GM15510 (cell line): ENCODE measurements around the gene VPS33B.
A peak's percentile ranks its signal among the peaks of the same experiment; 100 is the strongest.

Source experiments
- POLR2A ChIP-seq: IDR thresholded peaks from 3 replicates; pipeline ENCODE4 v1.6.1; 2011; ENCODE audit warnings: borderline replicate concordance; ENCODE audit not compliant: insufficient read length; ENCODE audit errors: extremely low read depth

VPS33B gene

DNA sequence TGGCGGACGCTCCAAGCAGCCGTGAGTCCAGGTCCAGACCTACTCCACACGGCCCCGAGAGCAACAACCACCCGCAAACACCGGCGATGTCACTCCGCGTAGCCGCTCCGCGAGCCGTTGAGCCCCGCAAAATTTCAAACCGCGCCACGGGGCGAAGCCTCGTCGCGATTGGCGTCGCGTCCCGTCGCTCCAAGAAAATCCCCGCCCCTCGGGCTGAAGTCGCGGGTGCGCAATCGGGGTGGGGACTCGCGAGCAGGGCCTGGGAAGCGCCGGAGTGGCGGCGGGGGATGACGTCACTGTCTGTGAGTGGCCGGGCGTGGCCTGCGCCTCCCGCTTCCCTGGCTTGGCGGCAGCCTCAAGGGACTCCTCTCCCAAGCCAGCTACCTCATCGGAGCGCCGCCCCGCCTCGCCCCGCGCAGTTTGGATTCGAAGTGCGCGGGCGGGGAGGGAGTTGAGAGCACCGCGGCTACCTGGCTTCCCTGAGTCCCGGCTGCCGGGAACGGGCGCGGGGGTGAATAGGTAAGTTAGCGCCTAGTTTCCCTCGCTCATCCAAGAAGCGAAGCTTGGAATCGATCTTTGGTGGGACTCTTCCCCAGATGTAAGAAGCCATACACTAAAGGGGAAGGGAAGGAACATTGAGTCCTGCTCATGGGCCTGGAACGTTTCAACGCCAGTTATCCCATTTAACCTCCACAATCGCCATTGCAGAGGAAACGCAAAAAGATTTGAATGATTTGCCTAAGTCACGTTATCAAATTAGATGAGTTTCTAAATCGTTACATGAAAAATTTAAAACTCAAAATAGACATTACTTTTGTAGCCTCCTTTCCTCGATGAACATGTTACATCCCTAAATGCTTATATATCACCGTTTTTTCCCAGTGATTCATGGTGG lies 27.7 kb downstream of the VPS33B start, which contains the start of gene PRC1:
PRC1 (minus strand) TSS at position 119 of the 895 bp plus-strand sequence; CDS start at position 1, 118 bp downstream.
- peak; percentile 84 for TF ChIP-seq POLR2A

DNA sequence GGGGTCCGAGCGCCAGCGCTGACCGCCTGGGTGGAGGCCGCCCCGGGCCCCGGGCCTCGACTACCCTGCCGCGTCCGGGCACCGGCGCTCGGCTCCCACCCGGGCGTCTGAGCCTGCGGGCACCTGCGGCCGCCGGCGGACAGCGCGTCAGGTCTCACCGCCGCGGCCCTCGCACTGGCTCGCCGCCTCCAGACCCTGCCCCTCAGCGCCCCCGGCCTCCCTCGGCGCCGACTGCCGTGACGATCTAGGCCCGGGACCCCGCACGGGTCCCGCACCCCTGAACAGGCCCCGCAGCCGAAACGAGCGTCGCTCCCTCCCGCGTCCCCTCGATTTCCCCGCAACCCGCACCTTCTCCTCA lies 28.4 kb downstream of the VPS33B start:
- TF ChIP-seq POLR2A = no peak

DNA sequence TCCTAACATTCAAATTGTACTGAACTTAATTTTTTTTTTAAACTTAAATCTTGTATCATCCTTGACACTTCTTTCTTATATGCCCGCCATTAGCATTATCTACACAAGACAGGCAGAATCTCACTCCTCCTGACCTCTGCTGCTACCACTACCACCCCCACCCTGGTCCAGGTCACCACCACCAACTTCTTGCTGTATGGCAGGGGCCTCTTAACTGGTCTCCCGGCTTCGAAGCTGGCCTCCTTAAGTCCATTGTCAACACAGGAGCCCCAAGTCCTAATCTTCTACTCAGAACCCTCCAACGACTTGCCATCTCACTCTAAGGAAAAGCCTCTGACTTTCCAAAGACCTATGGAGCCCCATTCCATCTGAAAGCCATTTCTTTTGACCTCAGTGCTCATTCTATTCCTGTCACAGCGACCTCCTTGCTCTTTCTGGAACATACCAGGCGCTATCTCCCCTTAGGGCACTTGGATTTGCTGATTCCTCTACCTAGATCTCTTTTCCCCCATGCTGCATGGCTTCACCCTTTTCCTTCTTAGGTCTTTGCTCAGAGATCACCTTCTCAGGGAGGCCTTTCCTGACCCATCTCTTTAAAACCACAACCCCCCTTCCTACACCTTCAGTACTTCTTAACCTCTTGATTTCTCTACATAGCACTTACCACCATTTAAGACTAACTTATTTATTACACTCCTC lies 30.7 kb downstream of the VPS33B start:
- no peak for TF ChIP-seq POLR2A

DNA sequence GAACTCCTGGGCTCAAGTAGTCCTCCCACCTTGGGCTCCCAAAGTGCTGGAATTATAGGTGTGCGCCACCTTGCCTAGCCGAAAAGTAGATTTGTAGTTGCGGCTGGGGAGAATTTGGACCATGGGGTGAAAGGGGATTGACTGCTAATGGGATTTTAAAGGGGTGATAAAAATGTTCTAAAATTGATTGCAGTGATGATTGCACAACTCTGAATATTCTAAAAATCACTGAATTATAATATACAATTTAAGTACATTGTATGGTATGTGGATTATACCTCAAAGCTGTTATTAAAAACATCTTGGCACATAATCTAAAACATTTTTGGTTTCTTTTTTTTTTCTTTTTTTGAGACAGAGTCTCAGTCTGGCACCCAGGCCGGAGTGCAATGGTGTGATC lies 31.9 kb downstream of the VPS33B start:
- TF ChIP-seq POLR2A = no peak

DNA sequence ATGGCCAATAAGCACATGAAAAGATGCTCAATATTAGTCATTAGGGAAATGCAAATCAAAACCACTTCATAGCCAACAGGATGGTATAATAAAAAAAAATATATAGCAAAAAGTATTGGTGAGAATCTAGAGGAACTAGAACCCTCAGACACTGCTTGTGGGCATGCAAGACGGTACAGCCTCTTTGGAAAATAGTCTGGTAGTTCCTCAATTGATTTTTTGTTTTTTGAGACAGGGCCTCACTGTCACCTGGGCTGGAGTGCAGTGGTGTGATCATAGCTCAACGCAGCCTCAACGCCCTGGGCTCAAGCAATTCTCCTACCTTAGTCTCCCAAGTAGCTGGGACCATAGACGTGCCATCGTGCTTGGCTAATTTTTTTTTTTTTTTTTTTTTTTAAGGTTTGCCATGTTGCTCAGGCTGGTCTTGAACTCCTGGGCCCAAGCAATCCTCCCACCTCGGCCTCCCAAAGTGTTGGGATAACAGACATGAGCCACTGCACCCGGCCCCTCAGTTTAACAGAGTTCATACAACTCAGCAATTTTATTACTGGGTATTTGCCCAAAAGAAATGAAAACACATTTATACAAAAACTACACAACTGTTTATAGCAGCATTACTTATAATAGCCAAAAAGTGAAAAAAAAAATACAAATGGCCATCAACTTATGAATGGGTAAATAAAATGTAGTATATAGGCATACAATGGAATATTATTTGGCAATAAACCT lies 33.2 kb downstream of the VPS33B start:
- TF ChIP-seq POLR2A = no peak

DNA sequence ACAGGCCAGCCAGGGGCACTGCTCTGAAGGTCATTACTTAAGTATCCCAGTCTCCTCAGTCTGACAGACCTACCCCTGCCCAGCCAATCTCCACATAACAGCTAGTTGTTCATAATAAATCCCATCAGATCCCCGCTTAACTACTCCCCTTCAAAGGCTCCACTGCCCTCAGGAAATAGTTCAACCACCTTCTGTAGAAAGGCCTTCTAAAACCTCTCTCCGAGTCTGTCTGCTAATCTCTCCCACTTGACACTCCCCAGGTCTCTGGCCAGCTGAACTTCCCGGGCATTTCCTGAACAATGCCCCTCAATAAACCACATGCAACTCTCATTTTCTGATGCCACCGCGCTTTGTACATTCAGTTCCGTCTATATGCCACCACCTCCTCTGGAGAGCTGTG lies 34.1 kb downstream of the VPS33B start:
- no peak for TF ChIP-seq POLR2A

DNA sequence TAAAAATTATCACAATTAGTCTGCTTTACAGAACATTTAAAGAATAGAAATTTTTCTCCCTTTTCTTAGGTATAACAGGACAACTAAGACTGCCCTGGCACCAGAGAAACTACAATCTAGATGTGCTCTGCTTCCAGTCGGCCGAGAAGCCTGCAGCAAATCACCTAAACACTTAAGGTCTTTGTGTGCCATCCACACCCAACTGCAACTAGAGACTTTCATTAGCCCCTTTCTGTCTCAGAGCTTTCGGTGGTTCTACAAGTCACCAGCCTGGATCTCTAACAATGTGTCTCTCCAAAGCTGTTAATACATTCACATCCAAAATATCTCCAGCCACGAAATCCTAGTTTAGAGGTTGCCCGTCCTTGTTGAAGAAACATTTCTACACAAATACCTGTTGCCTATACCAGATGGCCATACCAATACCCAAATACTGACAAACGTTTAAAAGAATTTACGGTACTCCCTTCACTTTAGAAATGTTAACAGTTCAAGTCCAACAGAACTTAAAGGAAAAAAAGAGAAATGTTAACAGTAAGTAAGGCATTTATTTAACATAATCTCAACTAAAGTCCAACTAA lies 34.7 kb downstream of the VPS33B start:
- TF ChIP-seq POLR2A = no peak

DNA sequence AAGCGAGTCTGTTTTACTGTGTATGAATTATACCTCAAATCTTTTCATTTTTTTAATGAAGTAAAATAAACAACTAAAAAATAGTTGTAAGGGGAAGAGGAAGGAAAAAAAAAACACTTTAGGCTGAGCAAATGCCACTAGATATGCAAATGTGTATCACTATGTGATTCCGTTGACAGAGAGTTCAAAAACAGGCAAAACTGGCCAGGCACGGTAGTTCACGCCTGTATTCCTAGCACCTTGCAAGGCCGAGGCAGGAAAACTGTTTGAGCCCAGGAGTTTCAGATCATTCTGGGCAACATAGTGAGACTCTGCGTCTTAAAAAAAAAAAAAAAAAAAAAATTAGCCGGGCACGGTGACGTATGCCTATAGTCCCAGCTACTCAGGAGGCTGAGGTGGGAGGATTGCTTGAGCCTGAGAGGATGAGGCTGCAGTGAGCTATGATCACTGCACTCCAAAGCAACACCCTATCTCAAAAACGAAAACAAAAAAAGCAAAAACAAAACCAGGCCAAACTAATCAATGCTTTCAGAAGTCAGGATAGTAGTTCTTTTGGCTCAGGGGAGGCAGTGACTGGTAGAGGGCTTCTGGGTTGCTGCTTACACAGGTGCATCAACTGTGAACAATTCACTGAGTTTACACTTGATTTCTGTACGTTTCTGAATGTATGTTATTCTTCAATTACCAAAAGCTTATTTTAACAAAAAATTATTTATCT lies 35.4 kb downstream of the VPS33B start:
- peak; percentile 8 for TF ChIP-seq POLR2A

DNA sequence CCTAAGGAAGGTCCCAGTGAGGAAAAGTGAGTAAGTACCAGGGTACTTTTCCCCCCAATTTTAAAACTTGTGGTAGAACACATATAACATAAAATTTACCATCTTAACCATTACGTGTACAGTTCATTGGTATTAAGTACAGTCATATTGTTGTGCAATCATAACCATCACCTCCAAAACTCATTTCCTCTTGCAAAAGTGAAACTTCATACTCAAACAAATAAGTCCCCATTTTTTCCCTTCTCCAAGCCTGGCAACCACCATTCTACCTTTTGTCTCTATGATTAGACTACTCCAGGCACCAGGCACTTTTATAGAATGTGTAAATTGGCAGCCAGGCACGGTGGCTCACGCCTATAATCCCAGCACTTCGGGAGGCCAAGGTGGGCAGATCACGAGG lies 40.3 kb downstream of the VPS33B start:
- no peak for TF ChIP-seq POLR2A

DNA sequence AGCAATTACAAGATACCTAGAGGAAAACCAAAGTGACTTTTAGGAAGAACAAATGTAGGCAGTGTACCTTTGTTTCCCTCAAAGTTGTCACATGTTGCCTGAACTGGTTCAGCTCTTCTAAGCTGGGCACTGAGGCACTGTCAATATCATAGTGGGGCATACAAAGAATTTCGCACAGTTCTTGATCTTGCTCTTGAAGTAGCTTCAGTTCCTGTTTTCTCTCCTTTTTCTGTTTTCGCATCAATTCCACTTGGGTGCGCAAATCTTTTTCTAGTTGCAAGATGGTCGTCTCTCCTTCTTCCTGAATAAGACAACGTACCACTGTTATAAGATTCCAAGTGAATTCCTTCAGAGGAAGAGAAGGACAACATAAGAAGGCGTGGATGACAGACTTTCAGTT lies 40.7 kb downstream of the VPS33B start:
- no peak for TF ChIP-seq POLR2A

DNA sequence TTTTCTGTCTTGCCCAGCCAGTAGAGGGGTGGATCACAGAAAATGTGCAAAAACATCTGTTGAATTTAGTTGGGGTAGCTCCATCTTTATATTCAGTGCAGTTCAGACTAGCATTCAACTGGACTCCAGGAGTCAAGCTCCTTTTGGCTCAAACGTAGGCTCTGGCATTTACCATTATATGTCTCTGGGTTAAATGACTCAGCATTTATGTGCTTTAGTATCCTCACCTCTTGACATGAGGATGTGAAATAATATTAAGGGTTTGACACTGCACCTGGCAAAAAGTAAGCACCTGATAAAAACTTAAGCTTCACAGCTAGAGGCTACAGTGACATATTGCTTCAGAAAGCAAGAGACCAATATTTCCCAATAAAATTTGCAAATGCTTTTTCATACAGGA lies 42.8 kb downstream of the VPS33B start:
- no peak for TF ChIP-seq POLR2A

DNA sequence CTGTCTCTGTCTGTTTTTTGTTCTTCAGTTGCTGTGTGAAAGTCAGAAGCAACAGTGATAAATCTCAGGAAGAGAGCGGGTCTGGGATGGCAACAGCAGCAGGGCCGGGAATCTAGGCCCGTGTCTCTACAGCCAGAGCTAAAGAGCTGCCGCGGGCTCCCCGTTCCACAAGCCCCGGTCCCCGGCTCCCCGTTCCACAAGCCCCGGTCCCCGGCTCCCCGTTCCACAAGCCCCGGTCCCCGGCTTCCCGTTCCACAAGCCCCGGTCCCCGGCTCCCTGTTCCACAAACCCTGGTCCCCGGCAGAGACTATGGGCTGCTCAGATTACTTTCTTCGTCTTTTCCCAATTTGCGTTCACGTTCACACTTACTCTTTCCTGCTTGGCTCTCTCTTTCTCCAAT lies 48.2 kb downstream of the VPS33B start:
- TF ChIP-seq POLR2A = no peak

DNA sequence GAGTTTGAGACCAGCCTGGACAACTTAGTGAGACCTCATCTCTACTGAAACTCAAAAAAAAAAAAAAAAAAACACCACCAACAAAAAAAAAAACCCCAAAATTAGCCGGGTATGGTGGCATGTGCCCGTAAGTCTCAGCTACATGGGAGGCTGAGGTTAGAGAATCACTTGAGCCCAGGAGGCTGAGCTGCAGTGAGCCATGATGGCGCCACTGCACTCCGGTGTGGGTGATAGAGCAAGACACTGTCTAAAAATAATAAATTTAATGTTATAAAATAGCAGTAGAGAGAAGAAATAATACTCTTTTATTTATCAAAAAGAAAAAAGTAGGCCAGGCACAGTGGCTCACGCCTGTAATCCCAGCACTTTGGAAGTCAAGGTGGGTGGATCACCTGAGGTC lies 50.3 kb downstream of the VPS33B start:
- TF ChIP-seq POLR2A = no peak

DNA sequence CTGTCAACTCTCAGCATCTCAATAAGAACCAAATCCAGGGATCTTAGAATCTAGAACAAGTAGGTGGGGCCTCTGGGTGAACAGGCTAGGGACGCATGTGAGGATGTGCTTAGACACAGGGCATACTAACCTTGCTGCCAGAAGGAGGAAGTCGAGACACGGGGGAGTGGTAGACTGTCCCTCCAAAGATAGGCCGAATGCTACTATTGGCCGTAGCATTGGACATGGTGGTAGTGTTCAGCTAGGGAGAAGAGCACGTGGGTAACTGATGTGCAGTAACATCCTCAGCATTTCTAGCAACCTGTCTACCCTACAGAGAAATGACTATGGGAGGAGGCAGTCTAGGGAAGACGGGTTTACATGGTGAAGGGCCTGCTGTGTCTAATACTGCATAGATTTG lies 52.1 kb downstream of the VPS33B start:
- TF ChIP-seq POLR2A = no peak
